ENCODE data around the gene SLC25A48. TPM values are rescaled to one million over a fixed set of nuclear protein-coding genes. Genes with fewer than 3 reads are reported as not detected.

The SLC25A48 gene
- total and polyA plus RNA-seq, 2 donors (not counting 1 experiment from before 2014, with no cell fraction given): not detected

DNA sequence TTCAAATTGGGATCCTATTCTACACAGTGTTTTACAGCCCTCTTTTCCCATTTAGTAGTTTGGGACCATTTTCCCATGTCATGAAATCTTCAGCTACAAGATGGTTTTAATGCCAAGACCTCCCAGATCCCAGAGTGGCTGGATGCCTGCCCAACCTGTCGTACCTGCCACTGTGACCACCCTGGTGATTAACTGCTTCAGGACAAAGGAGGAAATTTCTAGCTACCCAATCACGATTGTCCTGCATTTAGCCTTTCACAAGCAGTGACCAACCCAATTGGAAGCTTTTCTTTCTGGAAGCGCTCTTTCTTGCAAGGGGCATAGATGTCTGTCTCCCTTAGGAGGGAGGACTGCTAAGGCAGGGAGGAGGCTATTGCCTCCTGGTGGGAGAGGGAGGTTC, 47.4 kb downstream of the SLC25A48 start:
- no peaks in the 10 kb centered on the region for H3K36me3 ChIP-seq (ENCODE audit: control insufficient read depth, insufficient read depth, low read length)
- H3K9ac ChIP-seq (ENCODE audit: insufficient read depth, low read length): no peak overlapping the region
- no peak overlapping the region for H3K4me2 ChIP-seq (ENCODE audit: extremely low read depth, insufficient read depth, low read length)
- H3K27me3 ChIP-seq (ENCODE audit: control insufficient read depth, insufficient read depth, low read length): peaks cover 2% of the 10 kb centered on the region
- DNase-seq (ENCODE audit: low read depth in 2 of 2): no peak
- no peak overlapping the region for H3K4me3 ChIP-seq (replicated peaks in 1 of 4; ENCODE audit: control extremely low read depth in 1 of 4, insufficient read depth in 1 of 4, low read depth in 3 of 4, low read length in 4 of 4)
- H3K4me1 ChIP-seq (ENCODE audit: control insufficient read depth, extremely low read depth, insufficient read depth, low read length): no peaks in the 10 kb centered on the region
- H3K79me2 ChIP-seq (ENCODE audit: control insufficient read depth, insufficient read depth, low read length): no peaks in the 10 kb centered on the region
- H4K20me1 ChIP-seq (ENCODE audit: control insufficient read depth, extremely low read depth, insufficient read depth, low read length): no peaks in the 10 kb centered on the region
- H3K27ac ChIP-seq (ENCODE audit: insufficient read depth, low read length): no peak overlapping the region
- no peaks in the 10 kb centered on the region for H3K9me3 ChIP-seq (ENCODE audit: control insufficient read depth, insufficient read depth, low read depth, low read length)
- H2AFZ ChIP-seq (ENCODE audit: low read length): no peak overlapping the region
- TF ChIP-seq, protein P1, sequence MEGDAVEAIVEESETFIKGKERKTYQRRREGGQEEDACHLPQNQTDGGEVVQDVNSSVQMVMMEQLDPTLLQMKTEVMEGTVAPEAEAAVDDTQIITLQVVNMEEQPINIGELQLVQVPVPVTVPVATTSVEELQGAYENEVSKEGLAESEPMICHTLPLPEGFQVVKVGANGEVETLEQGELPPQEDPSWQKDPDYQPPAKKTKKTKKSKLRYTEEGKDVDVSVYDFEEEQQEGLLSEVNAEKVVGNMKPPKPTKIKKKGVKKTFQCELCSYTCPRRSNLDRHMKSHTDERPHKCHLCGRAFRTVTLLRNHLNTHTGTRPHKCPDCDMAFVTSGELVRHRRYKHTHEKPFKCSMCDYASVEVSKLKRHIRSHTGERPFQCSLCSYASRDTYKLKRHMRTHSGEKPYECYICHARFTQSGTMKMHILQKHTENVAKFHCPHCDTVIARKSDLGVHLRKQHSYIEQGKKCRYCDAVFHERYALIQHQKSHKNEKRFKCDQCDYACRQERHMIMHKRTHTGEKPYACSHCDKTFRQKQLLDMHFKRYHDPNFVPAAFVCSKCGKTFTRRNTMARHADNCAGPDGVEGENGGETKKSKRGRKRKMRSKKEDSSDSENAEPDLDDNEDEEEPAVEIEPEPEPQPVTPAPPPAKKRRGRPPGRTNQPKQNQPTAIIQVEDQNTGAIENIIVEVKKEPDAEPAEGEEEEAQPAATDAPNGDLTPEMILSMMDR (conservative IDR thresholded peaks at IDR 0.05 in 1 of 2, IDR thresholded peaks at IDR 0.05 in 1 of 2; ENCODE audit: low read depth in 1 of 2, low read length in 2 of 2): no peak
- no peak for TF ChIP-seq EZH2 (IDR thresholded peaks at IDR 0.05; ENCODE audit: low read length, missing control alignments)

DNA sequence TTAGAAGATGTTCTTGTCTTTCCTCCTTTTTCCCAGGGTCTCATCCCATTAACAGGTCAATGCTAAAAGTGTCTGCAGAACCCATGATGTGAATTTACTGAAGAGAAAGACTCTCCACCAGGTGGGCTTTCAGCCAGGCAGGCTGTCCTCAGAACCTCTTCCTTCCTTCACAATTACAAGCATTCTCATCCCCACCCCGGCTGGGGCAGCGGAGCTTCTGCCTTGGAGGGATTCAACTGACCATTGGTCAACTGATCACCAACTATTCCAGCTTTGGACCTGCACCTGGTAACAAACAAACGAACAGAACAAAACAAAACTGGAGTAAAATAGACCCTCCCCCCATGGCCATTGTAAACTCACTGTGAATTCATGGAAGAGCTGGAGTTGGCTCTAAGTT, 48.6 kb downstream of the SLC25A48 start:
- Histone ChIP-seq H2AFZ (ENCODE audit: low read length) (no peak overlapping the region), H3K36me3 (ENCODE audit: control insufficient read depth, insufficient read depth, low read length) (no peaks in the 10 kb centered on the region), H3K27ac (ENCODE audit: insufficient read depth, low read length) (no peak overlapping the region), H4K20me1 (ENCODE audit: control insufficient read depth, extremely low read depth, insufficient read depth, low read length) (no peaks in the 10 kb centered on the region), H3K4me2 (ENCODE audit: extremely low read depth, insufficient read depth, low read length) (no peak overlapping the region), H3K4me1 (ENCODE audit: control insufficient read depth, extremely low read depth, insufficient read depth, low read length) (no peaks in the 10 kb centered on the region), H3K9ac (ENCODE audit: insufficient read depth, low read length) (no peak overlapping the region), H3K9me3 (ENCODE audit: control insufficient read depth, insufficient read depth, low read depth, low read length) (no peaks in the 10 kb centered on the region), H3K79me2 (ENCODE audit: control insufficient read depth, insufficient read depth, low read length) (no peaks in the 10 kb centered on the region), H3K27me3 (ENCODE audit: control insufficient read depth, insufficient read depth, low read length) (peaks cover 2% of the 10 kb centered on the region), H3K4me3 (replicated peaks in 1 of 4; ENCODE audit: control extremely low read depth in 1 of 4, insufficient read depth in 1 of 4, low read depth in 3 of 4, low read length in 4 of 4) (no peak overlapping the region)
- no peak for DNase-seq (ENCODE audit: low read depth in 2 of 2)
- no peak for TF ChIP-seq EZH2 (IDR thresholded peaks at IDR 0.05; ENCODE audit: low read length, missing control alignments)
- TF ChIP-seq, protein P1 (conservative IDR thresholded peaks at IDR 0.05 in 1 of 2, IDR thresholded peaks at IDR 0.05 in 1 of 2; ENCODE audit: low read depth in 1 of 2, low read length in 2 of 2): no peak

DNA sequence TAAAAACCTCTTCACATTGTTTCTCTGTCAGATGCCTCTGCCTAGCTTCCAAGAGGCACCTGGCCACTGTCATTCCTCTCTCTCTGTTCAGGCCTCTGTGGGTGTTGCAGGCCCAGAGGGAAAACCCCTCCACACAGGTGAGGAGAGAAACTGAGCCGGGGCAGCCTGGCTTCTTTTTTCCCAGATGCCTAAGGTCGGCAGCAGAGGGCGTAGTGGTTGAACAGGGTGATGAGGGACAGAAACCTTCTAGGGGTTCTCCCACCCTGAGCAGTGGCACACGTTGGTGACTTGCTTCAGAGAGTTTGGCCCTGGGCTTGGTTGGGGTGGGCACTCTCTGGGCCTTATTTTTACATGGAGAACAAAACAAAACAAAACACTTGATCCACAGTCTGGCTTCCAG, 49.0 kb downstream of the SLC25A48 start:
- no peaks in the 10 kb centered on the region for H3K79me2 ChIP-seq (ENCODE audit: control insufficient read depth, insufficient read depth, low read length)
- no peak for DNase-seq (ENCODE audit: low read depth in 2 of 2)

More for the DNA sequence above, 49.0 kb downstream of the SLC25A48 start:
- H3K4me2 ChIP-seq (ENCODE audit: extremely low read depth, insufficient read depth, low read length): no peak overlapping the region
- H3K4me1 ChIP-seq (ENCODE audit: control insufficient read depth, extremely low read depth, insufficient read depth, low read length): no peaks in the 10 kb centered on the region
- no peak overlapping the region for H3K27ac ChIP-seq (ENCODE audit: insufficient read depth, low read length)
- H3K36me3 ChIP-seq (ENCODE audit: control insufficient read depth, insufficient read depth, low read length): no peaks in the 10 kb centered on the region
- H3K9me3 ChIP-seq (ENCODE audit: control insufficient read depth, insufficient read depth, low read depth, low read length): no peaks in the 10 kb centered on the region
- TF ChIP-seq EZH2 (IDR thresholded peaks at IDR 0.05; ENCODE audit: low read length, missing control alignments): no peak
- TF ChIP-seq, protein P1 (conservative IDR thresholded peaks at IDR 0.05 in 1 of 2, IDR thresholded peaks at IDR 0.05 in 1 of 2; ENCODE audit: low read depth in 1 of 2, low read length in 2 of 2): no peak
- peaks cover 2% of the 10 kb centered on the region for H3K27me3 ChIP-seq (ENCODE audit: control insufficient read depth, insufficient read depth, low read length)
- H3K9ac ChIP-seq (ENCODE audit: insufficient read depth, low read length): no peak overlapping the region
- no peaks in the 10 kb centered on the region for H4K20me1 ChIP-seq (ENCODE audit: control insufficient read depth, extremely low read depth, insufficient read depth, low read length)
- no peak overlapping the region for H2AFZ ChIP-seq (ENCODE audit: low read length)
- H3K4me3 ChIP-seq (replicated peaks in 1 of 4; ENCODE audit: control extremely low read depth in 1 of 4, insufficient read depth in 1 of 4, low read depth in 3 of 4, low read length in 4 of 4): no peak overlapping the region

Measured in fibroblast of lung (primary cell).